HEK293 (cell line): ENCODE data around the gene CRIM1.

Source experiments
- CTCF ChIA-PET: fragments of 350-600 bp; formaldehyde crosslinking; extraction: SDS; loops from one replicate; lab custom pipeline; 2021; ENCODE audit warnings: antibody characterized with exemption; lab: Yijun Ruan, JAX
- POLR2A ChIA-PET: fragments of 300-600 bp; formaldehyde crosslinking; extraction: SDS; loops from one replicate; lab custom pipeline; 2020; ENCODE audit warnings: antibody characterized with exemption, inconsistent platforms; lab: Yijun Ruan, JAX
- H3K27ac ChIP-seq: fragments of 200-500 bp; sonication (Bioruptor generic); 2 replicates; pipeline ENCODE4 v1.5.1; 2014; ENCODE audit warnings: low read depth, low read length, control low read depth, inconsistent platforms; ENCODE audit errors: extremely low read depth
- H3K36me3 ChIP-seq, 2 experiments: fragments of 200-500 bp in 1 of 2; sonication (Bioruptor generic) in 1 of 2; 1 replicate in 1 of 2; 2 replicates in 1 of 2; pipeline ENCODE4 v1.5.1; 2014 to 2017; ENCODE audit warnings: inconsistent platforms in 2 of 2, low read length in 2 of 2; ENCODE audit not compliant: control insufficient read depth in 2 of 2, insufficient read depth in 1 of 2
- H3K4me1 ChIP-seq: fragments of 200-500 bp; sonication (Bioruptor generic); 2 replicates; pipeline ENCODE4 v1.5.1; 2014; ENCODE audit warnings: mild to moderate bottlenecking, low read length, inconsistent platforms; ENCODE audit not compliant: control insufficient read depth, insufficient read depth
- H3K4me3 ChIP-seq: 2 replicates; pipeline ENCODE4 v1.5.1; 2011; ENCODE audit warnings: low read depth, mild to moderate bottlenecking, control low read depth, low read length, moderate library complexity
- H3K9me3 ChIP-seq: fragments of 200-500 bp; sonication (Bioruptor generic); 2 replicates; pipeline ENCODE4 v1.5.1; 2014; ENCODE audit warnings: low read depth, low read length, inconsistent platforms; ENCODE audit not compliant: control insufficient read depth, insufficient read depth
- GLIS1 ChIP-seq: fragments of 450-650 bp; formaldehyde crosslinking; IDR thresholded peaks from 2 replicates; pipeline ENCODE4 v1.5.1; 2016; ENCODE audit warnings: missing biosample characterization, missing genetic modification characterization
- MEIS1 ChIP-seq: sonication (generic); formaldehyde crosslinking; IDR thresholded peaks from 2 replicates; pipeline ENCODE4 v1.8.1; 2022; ENCODE audit warnings: missing genetic modification reagents, mild to moderate bottlenecking, borderline replicate concordance
- ZBTB8A ChIP-seq: fragments of 450-650 bp; formaldehyde crosslinking; IDR thresholded peaks from 2 replicates; pipeline ENCODE4 v1.5.1; 2016; ENCODE audit warnings: missing biosample characterization, missing genetic modification characterization
- ZEB2 ChIP-seq: fragments of 450-650 bp; formaldehyde crosslinking; IDR thresholded peaks from 2 replicates; pipeline ENCODE4 v1.5.1; 2016; ENCODE audit warnings: missing biosample characterization, missing genetic modification characterization
- ZNF10 ChIP-seq: fragments of 450-650 bp; formaldehyde crosslinking; IDR thresholded peaks from 2 replicates; pipeline ENCODE4 v1.5.1; 2017; ENCODE audit warnings: missing biosample characterization, missing genetic modification characterization
- ZNF133 ChIP-seq: fragments of 450-650 bp; formaldehyde crosslinking; IDR thresholded peaks from 2 replicates; pipeline ENCODE4 v1.5.1; 2016; ENCODE audit warnings: missing biosample characterization, missing genetic modification characterization
- ZNF155 ChIP-seq: fragments of 450-650 bp; formaldehyde crosslinking; IDR thresholded peaks from 2 replicates; pipeline ENCODE4 v1.5.1; 2016; ENCODE audit warnings: missing biosample characterization, missing genetic modification characterization
- ZNF335 ChIP-seq: fragments of 450-650 bp; formaldehyde crosslinking; conservative IDR thresholded peaks from 2 replicates; pipeline ENCODE4 v1.5.1; 2016; ENCODE audit warnings: missing biosample characterization, missing genetic modification characterization
- ZNF621 ChIP-seq: fragments of 450-650 bp; formaldehyde crosslinking; IDR thresholded peaks from 2 replicates; pipeline ENCODE4 v1.5.1; 2017; ENCODE audit warnings: missing biosample characterization, missing genetic modification characterization
- ZNF658 ChIP-seq: fragments of 450-650 bp; formaldehyde crosslinking; IDR thresholded peaks from 2 replicates; pipeline ENCODE4; 2016; ENCODE audit warnings: missing biosample characterization, missing genetic modification characterization
- ZNF664 ChIP-seq: fragments of 450-650 bp; formaldehyde crosslinking; IDR thresholded peaks from 2 replicates; pipeline ENCODE4 v1.5.1; 2016; ENCODE audit warnings: missing biosample characterization, missing genetic modification characterization
- ZNF747 ChIP-seq: fragments of 450-650 bp; formaldehyde crosslinking; IDR thresholded peaks from 2 replicates; pipeline ENCODE4 v1.5.1; 2016; ENCODE audit warnings: missing biosample characterization, missing genetic modification characterization
- ZSCAN30 ChIP-seq: fragments of 450-650 bp; IDR thresholded peaks from 2 replicates; pipeline ENCODE4 v1.5.1; 2018; ENCODE audit warnings: missing biosample characterization, mild to moderate bottlenecking, missing genetic modification characterization, moderate library complexity
- ZXDB ChIP-seq: fragments of 450-650 bp; formaldehyde crosslinking; IDR thresholded peaks from 2 replicates; pipeline ENCODE4 v1.5.1; 2016; ENCODE audit warnings: missing biosample characterization, missing genetic modification characterization
- TF ChIP-seq, protein P1 (sequence below): fragments of 450-650 bp; formaldehyde crosslinking; IDR thresholded peaks from 2 replicates; pipeline ENCODE4 v1.5.1; 2016; ENCODE audit warnings: missing biosample characterization, missing genetic modification characterization
- TF ChIP-seq, protein P2 (sequence below): fragments of 450-650 bp; formaldehyde crosslinking; IDR thresholded peaks from 2 replicates; pipeline ENCODE4 v1.5.1; 2016; ENCODE audit warnings: missing biosample characterization, missing genetic modification characterization
- TF ChIP-seq, protein P3 (sequence below): fragments of 450-650 bp; IDR thresholded peaks from 2 replicates; pipeline ENCODE4 v1.5.1; 2018; ENCODE audit warnings: missing biosample characterization, missing genetic modification characterization
- TF ChIP-seq, protein P4 (sequence below): fragments of 450-650 bp; formaldehyde crosslinking; IDR thresholded peaks from 2 replicates; pipeline ENCODE4 v1.5.1; 2016; ENCODE audit warnings: missing biosample characterization, missing genetic modification characterization
- TF ChIP-seq, protein P5 (sequence below): fragments of 450-650 bp; formaldehyde crosslinking; IDR thresholded peaks from 2 replicates; pipeline ENCODE4; 2016; ENCODE audit warnings: missing biosample characterization, missing genetic modification characterization
- TF ChIP-seq, protein P6 (sequence below): fragments of 450-650 bp; formaldehyde crosslinking; IDR thresholded peaks from 2 replicates; pipeline ENCODE4 v1.5.1; 2017; ENCODE audit warnings: missing biosample characterization, missing genetic modification characterization
- TF ChIP-seq, protein P7 (sequence below): fragments of 450-650 bp; formaldehyde crosslinking; IDR thresholded peaks from 2 replicates; pipeline ENCODE4 v1.5.1; 2016; ENCODE audit warnings: missing biosample characterization, missing genetic modification characterization

Gene CRIM1

DNA sequence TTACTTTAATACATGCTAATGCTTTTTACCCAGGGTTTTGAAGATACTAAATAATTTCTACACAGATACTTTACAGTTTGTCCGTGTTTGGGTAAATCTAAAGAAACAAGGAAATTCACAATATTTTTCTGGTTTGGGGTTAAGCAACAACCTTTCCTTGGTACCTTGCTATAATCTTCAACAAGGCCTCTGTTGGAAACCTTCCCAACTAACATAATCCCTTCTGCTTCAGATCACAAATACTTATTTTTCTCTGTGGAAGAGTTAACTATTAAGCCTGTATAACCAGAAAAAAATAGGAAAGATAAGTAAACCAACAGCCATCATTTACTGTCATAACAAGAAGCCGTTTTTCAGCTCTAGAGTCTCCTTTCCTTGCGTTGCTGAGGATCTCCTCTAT lies 227.4 kb downstream of the CRIM1 start:
- Histone ChIP-seq H3K4me1 (no peaks in the 10 kb centered on the region), H3K4me3 (no peak overlapping the region), H3K27ac (no peak overlapping the region), H3K9me3 (no peaks in the 10 kb centered on the region), H3K36me3 (peaks cover 43 to 82% of the 10 kb centered on the region in 2 experiments)
- ChIA-PET CTCF (no interaction called here), POLR2A (no interaction called here)
- TF ChIP-seq, protein P1, sequence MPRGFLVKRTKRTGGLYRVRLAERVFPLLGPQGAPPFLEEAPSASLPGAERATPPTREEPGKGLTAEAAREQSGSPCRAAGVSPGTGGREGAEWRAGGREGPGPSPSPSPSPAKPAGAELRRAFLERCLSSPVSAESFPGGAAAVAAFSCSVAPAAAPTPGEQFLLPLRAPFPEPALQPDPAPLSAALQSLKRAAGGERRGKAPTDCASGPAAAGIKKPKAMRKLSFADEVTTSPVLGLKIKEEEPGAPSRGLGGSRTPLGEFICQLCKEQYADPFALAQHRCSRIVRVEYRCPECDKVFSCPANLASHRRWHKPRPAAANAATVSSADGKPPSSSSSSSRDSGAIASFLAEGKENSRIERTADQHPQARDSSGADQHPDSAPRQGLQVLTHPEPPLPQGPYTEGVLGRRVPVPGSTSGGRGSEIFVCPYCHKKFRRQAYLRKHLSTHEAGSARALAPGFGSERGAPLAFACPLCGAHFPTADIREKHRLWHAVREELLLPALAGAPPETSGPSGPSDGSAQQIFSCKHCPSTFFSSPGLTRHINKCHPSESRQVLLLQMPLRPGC, result no peak
- no peak for TF ChIP-seq ZSCAN30
- TF ChIP-seq ZNF335, result no peak

DNA sequence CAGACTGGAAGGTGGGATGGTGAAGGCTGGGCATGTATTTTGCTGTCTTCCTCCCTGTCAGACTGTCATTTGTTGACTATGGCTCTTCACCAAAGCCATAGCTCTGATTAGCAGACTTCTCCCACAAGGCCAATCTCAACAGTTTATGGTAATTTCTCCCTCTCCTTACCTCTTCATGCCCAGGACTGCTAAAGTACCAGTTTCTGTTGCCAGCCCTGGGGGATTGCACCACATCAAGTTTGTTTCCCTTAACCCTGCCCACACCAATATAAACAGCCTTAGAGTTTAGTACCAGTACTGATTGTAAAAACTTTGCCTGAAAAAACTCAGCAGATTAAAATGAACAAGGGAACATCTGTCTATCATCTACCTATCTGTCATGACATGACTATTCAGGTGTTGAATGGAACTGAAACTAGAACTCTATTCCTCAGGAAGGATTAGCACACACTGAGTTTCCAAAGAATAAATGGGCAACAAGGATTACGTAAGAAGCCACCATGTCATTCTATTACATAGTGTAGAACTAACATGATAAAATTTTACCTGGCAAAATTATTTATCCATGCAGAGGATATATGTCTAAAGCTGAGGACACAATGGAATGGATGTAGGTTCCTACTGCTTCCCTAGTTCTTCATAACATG lies 228.7 kb downstream of the CRIM1 start:
- ChIA-PET CTCF (no interaction called here), POLR2A (no interaction called here)
- Histone ChIP-seq H3K9me3 (no peaks in the 10 kb centered on the region), H3K4me3 (no peak overlapping the region), H3K27ac (no peak overlapping the region), H3K4me1 (no peaks in the 10 kb centered on the region), H3K36me3 (peaks cover 33 to 77% of the 10 kb centered on the region in 2 experiments)
- TF ChIP-seq ZNF155 (tag by site-specific recombination) (no peak), ZNF747 (tag by site-specific recombination) (no peak), GLIS1 (tag by site-specific recombination) (no peak), ZNF10 (tag by site-specific recombination) (no peak), MEIS1 (no peak)
- TF ChIP-seq, protein P2, sequence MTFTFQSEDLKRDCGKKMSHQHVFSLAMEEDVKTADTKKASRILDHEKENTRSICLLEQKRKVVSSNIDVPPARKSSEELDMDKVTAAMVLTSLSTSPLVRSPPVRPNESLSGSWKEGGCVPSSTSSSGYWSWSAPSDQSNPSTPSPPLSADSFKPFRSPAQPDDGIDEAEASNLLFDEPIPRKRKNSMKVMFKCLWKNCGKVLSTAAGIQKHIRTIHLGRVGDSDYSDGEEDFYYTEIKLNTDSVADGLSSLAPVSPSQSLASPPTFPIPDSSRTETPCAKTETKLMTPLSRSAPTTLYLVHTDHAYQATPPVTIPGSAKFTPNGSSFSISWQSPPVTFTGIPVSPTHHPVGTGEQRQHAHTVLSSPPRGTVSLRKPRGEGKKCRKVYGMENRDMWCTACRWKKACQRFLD (tag by site-specific recombination), result no peak

DNA sequence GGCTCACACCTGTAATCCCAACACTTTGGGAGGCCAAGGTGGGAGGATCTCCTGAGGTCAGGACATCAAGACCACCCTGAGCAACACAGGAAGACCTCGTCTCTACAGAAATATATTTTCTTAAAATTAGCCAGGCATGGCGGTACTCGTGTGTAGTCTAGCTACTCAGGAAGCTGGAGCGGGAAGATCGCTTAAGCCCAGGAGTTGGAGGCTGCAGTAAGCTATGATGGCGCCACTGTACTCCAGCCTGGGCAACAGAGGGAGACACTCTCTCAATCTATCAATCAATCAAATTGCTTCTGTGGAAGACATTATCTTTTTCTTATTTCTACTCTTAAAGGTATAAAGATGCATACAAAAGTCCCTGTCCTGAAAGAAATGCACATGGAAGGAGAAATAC lies 231.1 kb downstream of the CRIM1 start:
- CTCF ChIA-PET, result no interaction called here
- TF ChIP-seq, protein P3, sequence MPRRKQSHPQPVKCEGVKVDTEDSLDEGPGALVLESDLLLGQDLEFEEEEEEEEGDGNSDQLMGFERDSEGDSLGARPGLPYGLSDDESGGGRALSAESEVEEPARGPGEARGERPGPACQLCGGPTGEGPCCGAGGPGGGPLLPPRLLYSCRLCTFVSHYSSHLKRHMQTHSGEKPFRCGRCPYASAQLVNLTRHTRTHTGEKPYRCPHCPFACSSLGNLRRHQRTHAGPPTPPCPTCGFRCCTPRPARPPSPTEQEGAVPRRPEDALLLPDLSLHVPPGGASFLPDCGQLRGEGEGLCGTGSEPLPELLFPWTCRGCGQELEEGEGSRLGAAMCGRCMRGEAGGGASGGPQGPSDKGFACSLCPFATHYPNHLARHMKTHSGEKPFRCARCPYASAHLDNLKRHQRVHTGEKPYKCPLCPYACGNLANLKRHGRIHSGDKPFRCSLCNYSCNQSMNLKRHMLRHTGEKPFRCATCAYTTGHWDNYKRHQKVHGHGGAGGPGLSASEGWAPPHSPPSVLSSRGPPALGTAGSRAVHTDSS, result no peak
- no peak for TF ChIP-seq ZNF664 (tag by site-specific recombination)
- TF ChIP-seq ZNF133 (tag by site-specific recombination), result no peak
- TF ChIP-seq, protein P4, sequence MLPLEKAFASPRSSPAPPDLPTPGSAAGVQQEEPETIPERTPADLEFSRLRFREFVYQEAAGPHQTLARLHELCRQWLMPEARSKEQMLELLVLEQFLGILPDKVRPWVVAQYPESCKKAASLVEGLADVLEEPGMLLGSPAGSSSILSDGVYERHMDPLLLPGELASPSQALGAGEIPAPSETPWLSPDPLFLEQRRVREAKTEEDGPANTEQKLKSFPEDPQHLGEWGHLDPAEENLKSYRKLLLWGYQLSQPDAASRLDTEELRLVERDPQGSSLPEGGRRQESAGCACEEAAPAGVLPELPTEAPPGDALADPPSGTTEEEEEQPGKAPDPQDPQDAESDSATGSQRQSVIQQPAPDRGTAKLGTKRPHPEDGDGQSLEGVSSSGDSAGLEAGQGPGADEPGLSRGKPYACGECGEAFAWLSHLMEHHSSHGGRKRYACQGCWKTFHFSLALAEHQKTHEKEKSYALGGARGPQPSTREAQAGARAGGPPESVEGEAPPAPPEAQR (tag by site-specific recombination), result no peak
- no peak for TF ChIP-seq ZXDB (tag by site-specific recombination)
- no peak for TF ChIP-seq ZNF10 (tag by site-specific recombination)
- TF ChIP-seq, protein P5, sequence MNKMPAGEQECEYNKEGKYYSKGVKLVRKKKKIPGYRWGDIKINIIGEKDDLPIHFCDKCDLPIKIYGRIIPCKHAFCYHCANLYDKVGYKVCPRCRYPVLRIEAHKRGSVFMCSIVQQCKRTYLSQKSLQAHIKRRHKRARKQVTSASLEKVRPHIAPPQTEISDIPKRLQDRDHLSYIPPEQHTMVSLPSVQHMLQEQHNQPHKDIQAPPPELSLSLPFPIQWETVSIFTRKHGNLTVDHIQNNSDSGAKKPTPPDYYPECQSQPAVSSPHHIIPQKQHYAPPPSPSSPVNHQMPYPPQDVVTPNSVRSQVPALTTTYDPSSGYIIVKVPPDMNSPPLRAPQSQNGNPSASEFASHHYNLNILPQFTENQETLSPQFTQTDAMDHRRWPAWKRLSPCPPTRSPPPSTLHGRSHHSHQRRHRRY, result no peak
- no peak for TF ChIP-seq ZNF621
- TF ChIP-seq ZNF658, result no peak
- TF ChIP-seq ZEB2 (tag by site-specific recombination), result no peak
- no peak for TF ChIP-seq ZBTB8A (tag by site-specific recombination)
- TF ChIP-seq, protein P6, sequence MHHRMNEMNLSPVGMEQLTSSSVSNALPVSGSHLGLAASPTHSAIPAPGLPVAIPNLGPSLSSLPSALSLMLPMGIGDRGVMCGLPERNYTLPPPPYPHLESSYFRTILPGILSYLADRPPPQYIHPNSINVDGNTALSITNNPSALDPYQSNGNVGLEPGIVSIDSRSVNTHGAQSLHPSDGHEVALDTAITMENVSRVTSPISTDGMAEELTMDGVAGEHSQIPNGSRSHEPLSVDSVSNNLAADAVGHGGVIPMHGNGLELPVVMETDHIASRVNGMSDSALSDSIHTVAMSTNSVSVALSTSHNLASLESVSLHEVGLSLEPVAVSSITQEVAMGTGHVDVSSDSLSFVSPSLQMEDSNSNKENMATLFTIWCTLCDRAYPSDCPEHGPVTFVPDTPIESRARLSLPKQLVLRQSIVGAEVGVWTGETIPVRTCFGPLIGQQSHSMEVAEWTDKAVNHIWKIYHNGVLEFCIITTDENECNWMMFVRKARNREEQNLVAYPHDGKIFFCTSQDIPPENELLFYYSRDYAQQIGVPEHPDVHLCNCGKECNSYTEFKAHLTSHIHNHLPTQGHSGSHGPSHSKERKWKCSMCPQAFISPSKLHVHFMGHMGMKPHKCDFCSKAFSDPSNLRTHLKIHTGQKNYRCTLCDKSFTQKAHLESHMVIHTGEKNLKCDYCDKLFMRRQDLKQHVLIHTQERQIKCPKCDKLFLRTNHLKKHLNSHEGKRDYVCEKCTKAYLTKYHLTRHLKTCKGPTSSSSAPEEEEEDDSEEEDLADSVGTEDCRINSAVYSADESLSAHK (tag by site-specific recombination), result no peak
- TF ChIP-seq, protein P7, sequence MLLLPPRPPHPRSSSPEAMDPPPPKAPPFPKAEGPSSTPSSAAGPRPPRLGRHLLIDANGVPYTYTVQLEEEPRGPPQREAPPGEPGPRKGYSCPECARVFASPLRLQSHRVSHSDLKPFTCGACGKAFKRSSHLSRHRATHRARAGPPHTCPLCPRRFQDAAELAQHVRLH, result no peak
- Histone ChIP-seq H3K36me3 (peaks cover 25 to 73% of the 10 kb centered on the region in 2 experiments), H3K4me1 (no peaks in the 10 kb centered on the region), H3K27ac (no peak overlapping the region), H3K9me3 (no peaks in the 10 kb centered on the region), H3K4me3 (no peak overlapping the region)
- POLR2A ChIA-PET, result interaction anchor here (0.7 kb wide), 1 partner anchor 23 kb away, joined by 5 read pairs; no protein-coding TSS in a partner anchor
